Activated CD8-positive, alpha-beta memory T cell treated with anti-CD3 and anti-CD28 coated beads for 36 hours (primary cell): ENCODE results near the gene PTX4. TPM values are rescaled to one million over a fixed set of nuclear protein-coding genes. Genes with fewer than 3 reads are reported as not detected.

ENCODE experiments used
- CTCF ChIA-PET: fragments of 350-600 bp; sonication (Branson Sonifier 250); formaldehyde crosslinking; loops from one replicate; lab custom pipeline; 2021; ENCODE audit warnings: antibody characterized with exemption; lab: Charles Lee
- POLR2A ChIA-PET: fragments of 350-600 bp; sonication (Branson Sonifier 250); formaldehyde crosslinking; loops from one replicate; lab custom pipeline; 2021; ENCODE audit warnings: antibody characterized with exemption; lab: Charles Lee
- total RNA-seq, 2 experiments: library from RNA; stranded (reverse); gene quantifications; one replicate each; pipeline ENCODE4 v1.2.3, GENCODE V29; 2021

Gene PTX4
- not detected for total RNA-seq

DNA sequence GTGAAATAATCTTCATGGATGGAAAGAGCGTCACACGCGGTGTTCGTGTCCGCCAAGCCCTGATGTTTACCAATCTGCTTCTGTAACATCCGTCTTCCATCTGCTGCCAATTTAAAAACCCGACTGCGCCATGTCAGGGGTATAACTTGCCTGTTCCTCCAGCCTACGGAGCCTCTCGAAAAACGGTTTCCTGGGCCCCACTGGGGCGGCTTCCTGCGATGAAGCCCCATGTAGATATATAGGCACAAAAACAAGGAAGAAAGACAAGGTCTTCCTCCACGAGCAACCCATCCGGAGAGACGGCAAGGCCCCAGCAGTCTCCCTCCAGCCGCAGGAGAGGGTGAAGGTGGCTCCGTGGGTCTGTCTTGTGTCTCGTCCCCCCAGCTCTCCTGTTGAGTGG is at the start of gene PTX4:
PTX4 (minus strand) TSS at position 326 of the 400 bp plus-strand sequence; CDS start at position 291, 35 bp downstream.
- ChIA-PET CTCF (no interaction called here), POLR2A (no interaction called here)

GRCh38 chr16:1537763-1538289 is 49.1 kb upstream of the PTX4 start:
- POLR2A ChIA-PET: interaction anchor here (0.5 to 0.7 kb wide), 2 partner anchors 44 to 1382 kb away, joined by 3 read pairs; no protein-coding TSS in a partner anchor
- CTCF ChIA-PET: no interaction called here

- ChIA-PET POLR2A (interaction anchor here (0.7 kb wide), 1 partner anchor 44 kb away, joined by 3 read pairs; no protein-coding TSS in a partner anchor), CTCF (no interaction called here)
These were observed 48.4 kb upstream of the PTX4 start for GRCh38 chr16:1537138-1537577.

DNA sequence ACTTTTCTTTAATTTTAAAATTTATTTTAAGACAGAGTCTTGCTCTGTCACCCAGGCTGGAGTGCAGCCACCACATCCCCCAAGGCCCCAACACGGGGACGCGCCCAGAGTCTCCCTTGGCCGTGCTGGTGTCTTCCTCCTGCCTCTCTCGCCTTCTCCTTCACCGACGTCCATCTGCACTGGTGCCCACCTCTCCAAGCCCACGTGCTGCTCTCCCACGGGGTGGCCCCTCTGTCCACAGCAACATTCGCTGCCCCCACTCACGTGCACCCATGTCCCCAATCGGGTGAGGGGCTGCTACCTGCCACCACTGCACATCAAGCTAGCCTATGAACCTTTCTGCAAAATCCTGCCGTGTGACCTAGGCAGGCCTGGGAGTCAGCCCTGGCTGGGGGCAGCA is 47.9 kb upstream of the PTX4 start:
- POLR2A ChIA-PET: no interaction called here
- CTCF ChIA-PET: no interaction called here

GRCh38 chr16:1535391-1536291 is 46.9 kb upstream of the PTX4 start:
- POLR2A ChIA-PET: interaction anchor here (0.6 to 0.9 kb wide), 2 partner anchors 26 to 170 kb away, joined by 3 to 4 read pairs; partner anchors contain the start of gene MAPK8IP3
- CTCF ChIA-PET: interaction anchor here (1.3 kb wide), 1 partner anchor 170 kb away, joined by 3 read pairs; the partner anchor contains the start of gene MAPK8IP3

GRCh38 chr16:1534021-1535020 is 45.6 kb upstream of the PTX4 start:
- CTCF ChIA-PET: interaction anchor here (1.0 kb wide), 2 partner anchors 14 to 171 kb away, joined by 3 to 4 read pairs; partner anchors contain the start of gene MAPK8IP3
- POLR2A ChIA-PET: interaction anchor here (1.0 to 1.1 kb wide), 2 partner anchors 9 to 114 kb away, joined by 6 read pairs; partner anchors contain the start of gene UQCC4

GRCh38 chr16:1533443-1533951 is 44.8 kb upstream of the PTX4 start, which contains the start of gene TMEM204:
Gene TMEM204 (plus strand): TSS chr16:1533666. CDS start chr16:1534276, 610 bp downstream.
- ChIA-PET CTCF (interaction anchor here (1.0 kb wide), 2 partner anchors 14 to 172 kb away, joined by 3 to 4 read pairs; partner anchors contain the start of gene MAPK8IP3), POLR2A (interaction anchor here (0.7 to 1.1 kb wide), 3 partner anchors 10 to 113 kb away, joined by 4 to 6 read pairs (median 6); partner anchors contain the start of gene UQCC4)

GRCh38 chr16:1532771-1533170 is 44.0 kb upstream of the PTX4 start:
- POLR2A ChIA-PET: interaction anchor here (1.0 to 1.1 kb wide), 2 partner anchors 10 to 112 kb away, joined by 6 read pairs; partner anchors contain the start of gene UQCC4
- CTCF ChIA-PET: interaction anchor here (1.0 to 1.3 kb wide), 3 partner anchors 11 to 173 kb away, joined by 3 to 4 read pairs (median 4); partner anchors contain the start of gene MAPK8IP3

DNA sequence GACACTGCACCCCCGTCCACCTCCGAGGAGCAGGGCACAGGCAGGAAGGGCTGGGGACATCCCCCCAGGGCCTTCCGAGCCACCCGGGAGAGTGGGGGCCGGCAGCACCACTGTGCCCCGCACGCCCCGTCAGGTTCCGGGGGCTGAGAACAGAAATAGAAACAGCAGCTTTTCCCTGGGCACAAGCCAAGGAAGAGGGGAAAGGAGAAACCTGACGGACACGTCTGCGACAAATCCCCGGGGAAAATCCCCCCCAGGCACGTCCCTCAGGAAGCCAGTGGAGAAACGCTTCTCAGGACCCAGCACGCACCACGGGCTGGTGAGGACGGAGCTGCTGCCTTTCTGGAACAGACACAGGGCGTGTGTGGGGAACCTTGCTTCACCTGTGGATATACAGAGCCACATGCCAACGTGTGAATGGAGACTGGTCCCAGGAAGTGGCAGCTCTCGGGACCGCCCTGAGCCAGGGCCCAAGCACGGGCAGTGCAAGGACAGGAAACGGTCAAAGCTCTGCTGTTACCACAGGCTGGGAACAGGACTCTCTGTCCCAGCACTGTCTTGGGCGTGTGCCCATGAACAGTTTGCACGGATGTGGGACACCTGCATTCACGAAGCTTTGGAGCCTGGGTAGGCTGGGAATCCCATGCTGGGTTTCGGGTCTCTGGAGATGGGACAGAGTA is 43.5 kb upstream of the PTX4 start:
- CTCF ChIA-PET: interaction anchor here (1.3 kb wide), 1 partner anchor 12 kb away, joined by 4 read pairs; no protein-coding TSS in a partner anchor
- POLR2A ChIA-PET: no interaction called here

DNA sequence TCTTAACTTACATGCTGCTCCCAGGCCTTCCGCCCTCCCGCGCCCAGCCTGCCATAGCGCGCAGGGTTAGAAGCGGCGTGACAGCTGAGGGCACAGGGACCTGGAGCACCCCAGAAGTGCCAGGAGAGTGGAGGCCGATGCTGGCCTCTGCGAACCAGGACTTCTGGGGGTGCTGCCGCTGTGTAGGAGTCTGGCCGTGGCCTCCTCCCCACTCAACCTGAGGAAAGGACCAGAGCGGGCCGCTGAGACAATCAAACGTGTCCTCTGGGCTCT is 42.8 kb upstream of the PTX4 start:
- CTCF ChIA-PET: interaction anchor here (0.6 kb wide), 1 partner anchor 40 kb away, joined by 3 read pairs; no protein-coding TSS in a partner anchor
- POLR2A ChIA-PET: no interaction called here

- POLR2A ChIA-PET: no interaction called here
- CTCF ChIA-PET: interaction anchor here (0.6 kb wide), 1 partner anchor 39 kb away, joined by 3 read pairs; no protein-coding TSS in a partner anchor
These were observed 42.3 kb upstream of the PTX4 start for GRCh38 chr16:1530883-1531637.

- ChIA-PET CTCF (no interaction called here), POLR2A (no interaction called here)
These were observed 41.7 kb upstream of the PTX4 start for GRCh38 chr16:1530349-1530882.

DNA sequence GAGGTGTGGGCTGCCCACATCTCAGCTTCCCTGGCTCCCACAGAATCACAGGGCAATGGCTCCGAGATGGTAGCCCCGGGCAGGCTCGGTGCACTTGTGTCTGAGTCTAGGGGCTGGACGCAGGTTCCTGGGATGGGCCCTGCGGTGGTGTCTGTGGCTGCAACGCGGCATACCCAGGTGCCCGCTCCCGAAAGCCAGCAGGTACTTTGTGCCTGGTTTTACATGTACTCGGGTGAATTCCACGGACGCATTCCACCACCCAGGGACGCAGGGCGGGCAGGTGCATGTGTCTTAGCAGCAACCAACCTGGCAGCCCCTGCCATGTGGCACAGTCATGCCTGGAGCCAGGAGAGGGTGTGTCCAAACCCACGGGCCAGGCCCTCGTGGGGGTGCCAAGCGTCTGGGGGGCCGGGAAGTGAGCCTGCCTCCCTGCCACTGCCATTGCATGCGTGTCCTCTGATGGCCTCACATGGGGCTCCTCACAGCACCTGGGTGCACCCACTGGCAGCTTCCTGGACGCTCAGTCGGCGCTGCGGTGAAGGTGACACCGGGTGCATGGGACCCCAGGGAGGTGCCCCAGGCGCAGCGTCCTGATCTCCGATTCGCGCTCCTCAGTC is 40.3 kb upstream of the PTX4 start:
- ChIA-PET CTCF (no interaction called here), POLR2A (interaction anchor here (0.7 kb wide), 1 partner anchor 47 kb away, joined by 8 read pairs; no protein-coding TSS in a partner anchor)

DNA sequence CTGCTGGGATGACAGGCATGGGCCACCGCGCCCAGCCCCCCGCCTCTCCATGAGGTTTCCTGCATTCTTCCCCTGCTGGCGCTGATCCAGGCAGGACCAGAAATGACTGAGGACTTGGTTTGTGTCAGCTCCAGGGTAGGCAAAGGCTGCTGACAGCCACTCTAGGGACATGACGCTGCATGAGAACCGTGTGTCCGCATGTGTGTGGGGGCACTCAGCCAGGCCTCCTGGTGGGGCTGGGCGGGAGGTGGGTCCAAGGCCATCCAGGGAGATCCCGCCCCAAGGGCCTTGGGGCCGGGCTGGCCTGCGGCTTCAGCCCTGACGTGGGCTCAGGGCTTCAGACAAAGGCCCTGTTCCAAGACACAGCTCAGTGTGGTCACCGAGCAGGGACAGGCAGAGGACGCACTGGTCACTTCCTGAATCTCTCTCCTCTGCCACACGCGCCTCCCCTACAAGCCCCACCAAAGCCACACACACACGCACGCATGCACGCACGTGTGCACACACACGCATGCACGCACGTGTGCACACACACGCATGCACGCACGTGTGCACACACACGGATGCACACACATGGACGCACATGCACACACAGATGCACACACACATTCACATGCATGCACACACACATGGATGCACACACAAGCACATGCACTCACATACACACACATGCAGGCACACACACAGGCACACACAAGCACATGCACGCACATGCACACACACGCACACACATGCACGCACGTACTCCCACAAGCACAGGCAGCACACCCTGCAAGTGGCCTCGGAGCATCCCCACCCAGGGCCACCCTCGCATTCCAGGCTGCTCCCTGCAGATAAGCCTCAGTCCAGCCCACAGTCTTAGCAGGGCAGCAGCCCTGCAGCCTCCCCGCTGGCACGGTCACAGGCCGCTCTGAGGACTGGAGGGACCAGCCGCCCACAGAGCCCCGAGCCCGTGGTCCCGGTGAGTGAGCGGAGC is 39.4 kb upstream of the PTX4 start:
- ChIA-PET POLR2A (no interaction called here), CTCF (no interaction called here)
